C4-2B (cell line): ENCODE measurements around the gene NLRP3.
A peak's percentile ranks its signal among the peaks of the same experiment; 100 is the strongest.

Source experiments
- H3K27ac ChIP-seq: fragments of 450-650 bp; 2 replicates; pipeline ENCODE4 v1.5.1; 2017
- ZFX ChIP-seq: fragments of 450-650 bp; IDR thresholded peaks from 2 replicates; pipeline ENCODE4 v1.6.1; 2017
- TF ChIP-seq, protein P1 (sequence below): fragments of 450-650 bp; conservative IDR thresholded peaks from 2 replicates; pipeline ENCODE4 v1.5.1; 2017; ENCODE audit warnings: mild to moderate bottlenecking

Gene NLRP3

DNA sequence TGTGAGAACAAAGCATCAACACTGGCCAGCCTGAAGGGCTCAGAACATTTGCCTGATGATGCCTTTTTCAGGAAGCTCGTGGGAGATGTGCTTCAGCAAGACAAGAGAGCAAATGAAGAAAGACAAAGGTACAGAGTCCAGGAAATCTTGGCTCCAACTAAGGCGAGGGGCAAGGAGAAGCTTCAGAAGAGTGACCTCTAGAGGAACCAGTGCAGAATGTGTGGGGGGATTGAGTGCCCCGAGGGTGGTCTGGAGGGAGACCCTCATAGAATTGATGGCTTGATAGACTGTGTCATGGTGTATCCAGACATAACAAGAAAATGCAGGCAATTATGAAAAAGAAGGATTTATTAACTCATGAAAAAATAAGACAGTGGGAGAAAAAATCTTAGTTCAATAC, 15.3 kb upstream of the NLRP3 start:
- TF ChIP-seq, protein P1, sequence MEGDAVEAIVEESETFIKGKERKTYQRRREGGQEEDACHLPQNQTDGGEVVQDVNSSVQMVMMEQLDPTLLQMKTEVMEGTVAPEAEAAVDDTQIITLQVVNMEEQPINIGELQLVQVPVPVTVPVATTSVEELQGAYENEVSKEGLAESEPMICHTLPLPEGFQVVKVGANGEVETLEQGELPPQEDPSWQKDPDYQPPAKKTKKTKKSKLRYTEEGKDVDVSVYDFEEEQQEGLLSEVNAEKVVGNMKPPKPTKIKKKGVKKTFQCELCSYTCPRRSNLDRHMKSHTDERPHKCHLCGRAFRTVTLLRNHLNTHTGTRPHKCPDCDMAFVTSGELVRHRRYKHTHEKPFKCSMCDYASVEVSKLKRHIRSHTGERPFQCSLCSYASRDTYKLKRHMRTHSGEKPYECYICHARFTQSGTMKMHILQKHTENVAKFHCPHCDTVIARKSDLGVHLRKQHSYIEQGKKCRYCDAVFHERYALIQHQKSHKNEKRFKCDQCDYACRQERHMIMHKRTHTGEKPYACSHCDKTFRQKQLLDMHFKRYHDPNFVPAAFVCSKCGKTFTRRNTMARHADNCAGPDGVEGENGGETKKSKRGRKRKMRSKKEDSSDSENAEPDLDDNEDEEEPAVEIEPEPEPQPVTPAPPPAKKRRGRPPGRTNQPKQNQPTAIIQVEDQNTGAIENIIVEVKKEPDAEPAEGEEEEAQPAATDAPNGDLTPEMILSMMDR = 0 out of 2 replicates have a peak, but pooled peaks have one; percentile 14
- no peak for TF ChIP-seq ZFX
- no peak overlapping the region for H3K27ac ChIP-seq

DNA sequence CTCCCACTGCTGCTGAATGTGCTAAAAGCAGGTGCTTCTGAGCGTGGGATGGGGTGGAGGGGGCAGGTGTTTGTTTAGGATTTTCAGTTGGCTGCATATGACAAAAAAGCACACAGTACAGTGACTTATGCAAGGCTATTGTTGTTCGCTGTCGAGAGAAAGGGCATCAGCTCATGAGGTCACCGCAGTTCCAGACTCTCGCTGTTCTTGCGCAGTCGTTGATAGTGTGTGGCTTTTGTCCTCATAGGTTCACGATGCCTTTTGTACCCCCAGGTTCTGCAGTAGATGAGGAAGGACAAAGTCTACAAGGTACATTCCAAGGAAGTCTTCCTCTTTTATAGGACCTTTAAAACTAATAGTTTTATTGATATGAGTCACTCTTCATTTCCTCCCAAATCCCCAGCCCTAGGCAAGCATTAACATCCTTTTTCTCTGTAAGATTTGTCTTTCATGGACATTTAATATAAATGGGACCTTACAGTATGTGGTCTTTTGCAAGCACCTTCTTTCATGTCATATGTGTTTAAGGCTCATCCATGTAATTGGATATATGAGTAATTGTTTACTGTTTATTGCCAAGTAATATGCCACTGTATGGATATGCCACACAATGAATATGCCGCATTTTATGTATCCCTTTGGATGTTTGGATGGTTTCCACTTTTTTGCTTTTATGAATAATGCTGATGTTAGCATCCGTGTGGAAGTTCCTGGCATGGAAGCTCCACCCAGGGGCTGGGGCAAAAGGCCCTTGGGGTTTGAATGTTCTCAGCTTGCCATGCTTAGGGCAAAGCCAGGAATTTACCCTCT, 14.5 kb upstream of the NLRP3 start:
- H3K27ac ChIP-seq = peak overlapping the region; percentile 43
- no peak for TF ChIP-seq ZFX
- TF ChIP-seq, protein P1 = no peak

DNA sequence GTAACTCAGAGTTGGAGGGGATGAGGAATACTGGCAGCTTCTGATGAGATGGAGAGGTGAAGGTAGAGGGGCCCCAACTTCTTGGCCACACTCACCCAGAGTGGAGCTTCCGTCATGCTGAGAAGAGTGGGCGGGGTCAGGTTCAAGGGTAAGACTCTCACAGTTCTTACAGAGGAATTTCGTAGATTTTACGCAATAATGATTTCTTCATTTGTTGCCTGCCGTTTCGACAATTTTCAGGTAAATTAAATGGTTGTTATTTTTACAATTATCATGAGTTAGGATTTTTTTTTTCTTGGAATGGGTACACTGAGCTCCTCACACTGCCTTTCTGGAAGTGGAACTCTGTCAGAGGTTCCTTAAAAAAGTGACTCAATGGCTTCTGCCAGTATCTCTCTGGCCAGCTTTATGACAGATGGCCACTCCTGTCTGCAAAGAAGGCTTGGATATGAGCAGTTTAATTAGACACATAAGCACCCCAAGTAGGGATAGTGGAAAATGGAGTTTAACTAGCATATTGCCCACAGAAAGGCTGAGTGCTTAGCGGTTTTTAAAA, 13.8 kb upstream of the NLRP3 start:
- H3K27ac ChIP-seq = peak overlapping the region; percentile 43
- no peak for TF ChIP-seq ZFX
- TF ChIP-seq, protein P1 = no peak

DNA sequence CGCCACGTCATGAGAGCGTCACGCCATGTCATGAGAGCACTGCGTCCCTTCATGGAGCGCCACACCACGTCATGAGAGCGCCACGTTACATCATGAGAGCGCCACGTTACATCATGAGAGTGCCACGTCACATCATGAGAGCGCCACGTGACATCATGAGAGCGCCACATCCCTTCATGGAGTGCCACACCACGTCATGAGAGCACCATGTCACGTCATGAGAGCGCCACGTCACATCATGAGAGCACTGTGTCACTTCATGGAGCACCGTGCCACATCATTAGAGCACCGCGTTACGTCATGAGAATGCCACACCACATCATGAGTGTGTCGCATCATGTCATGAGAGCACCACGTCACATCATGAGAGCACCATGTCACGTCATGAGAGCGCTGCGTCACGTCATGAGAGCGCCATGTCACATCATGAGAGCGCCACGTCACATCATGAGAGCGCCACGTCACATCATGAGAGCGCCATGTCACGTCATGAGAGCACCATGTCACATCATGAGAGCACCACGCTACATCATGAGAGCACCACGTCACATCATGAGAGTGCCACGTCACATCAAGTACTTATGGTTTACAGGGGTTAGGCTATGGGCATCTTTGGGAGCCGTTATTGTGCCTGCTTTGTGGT, 9.8 kb upstream of the NLRP3 start:
- no peak for TF ChIP-seq ZFX
- TF ChIP-seq, protein P1 = no peak
- no peak overlapping the region for H3K27ac ChIP-seq

DNA sequence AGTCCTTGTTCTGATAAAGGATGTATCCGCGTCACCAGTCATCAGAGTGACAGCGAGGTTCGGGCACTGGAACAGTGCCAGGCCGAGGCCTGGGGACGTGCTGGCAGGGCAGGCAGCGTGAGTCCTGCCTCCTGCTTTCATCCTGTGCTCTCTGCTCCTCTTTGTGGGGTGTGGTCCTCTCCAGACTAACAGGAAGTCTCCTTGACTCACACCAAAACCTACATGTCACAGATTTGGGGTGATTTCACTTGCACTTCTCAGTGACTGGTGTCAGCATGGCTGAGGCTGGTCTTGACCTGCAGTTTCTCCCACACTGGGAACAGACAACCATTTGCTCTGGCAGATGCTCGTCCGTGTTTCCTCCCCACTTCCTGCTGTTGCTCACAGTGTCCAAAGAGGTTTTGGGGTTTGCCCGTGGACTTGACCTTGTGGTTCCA, 8.8 kb upstream of the NLRP3 start:
- TF ChIP-seq ZFX = no peak
- TF ChIP-seq, protein P1 = no peak
- no peak overlapping the region for H3K27ac ChIP-seq

DNA sequence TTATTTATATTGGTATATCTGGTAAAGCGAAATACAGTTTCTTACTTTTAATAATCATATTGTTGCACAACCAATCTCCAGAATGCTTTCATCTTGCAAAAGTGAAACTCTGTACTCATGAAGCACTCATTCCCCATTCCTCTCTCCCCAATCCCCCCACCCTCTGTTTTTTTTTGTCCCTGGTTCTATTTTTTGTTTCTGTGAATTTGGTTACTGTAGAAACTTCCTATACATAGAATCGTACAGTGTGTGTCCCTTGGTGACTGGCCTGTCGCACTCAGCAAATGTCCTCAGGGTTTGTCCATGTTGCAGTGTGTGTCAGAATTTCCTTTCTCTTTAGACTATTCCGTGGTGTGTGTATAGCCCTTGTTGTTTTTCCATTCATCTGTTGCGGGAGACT, 7.9 kb upstream of the NLRP3 start:
- no peak for TF ChIP-seq ZFX
- TF ChIP-seq, protein P1 = no peak
- no peak overlapping the region for H3K27ac ChIP-seq
